AG09309 (cell line): ENCODE results near the gene TEX261.

ENCODE experiments used
- DNase-seq: peaks from one replicate; pipeline ENCODE4 v3.0.0-alpha.2; 2010; ENCODE audit warnings: low read depth
- H3K4me3 ChIP-seq: 2 replicates; pipeline ENCODE4 v1.5.1; 2011; ENCODE audit warnings: mild to moderate bottlenecking, low read depth, low read length, moderate library complexity; ENCODE audit not compliant: control insufficient read depth
- CTCF ChIP-seq: IDR thresholded peaks from 2 replicates; pipeline ENCODE4 v1.5.1; 2011; ENCODE audit warnings: mild to moderate bottlenecking, low read depth, low read length, inconsistent platforms; ENCODE audit not compliant: insufficient read depth, control insufficient read depth; ENCODE audit errors: missing control alignments

The TEX261 gene

DNA sequence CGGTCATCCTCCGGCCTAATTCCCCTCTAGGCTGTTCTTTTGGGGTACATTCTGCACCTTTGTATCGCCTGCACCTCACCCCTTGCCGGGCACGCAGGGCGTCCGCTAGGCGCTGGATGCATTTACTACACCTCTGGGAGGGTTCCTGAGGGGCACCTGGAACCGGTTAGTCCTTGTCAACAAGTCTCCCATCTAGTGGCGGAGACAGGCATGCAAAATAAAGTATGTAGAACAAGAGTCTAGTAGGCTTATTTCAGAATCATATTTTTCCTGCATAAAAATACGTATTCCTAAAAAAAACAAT lies 705 bp upstream of the TEX261 start:
- peak overlapping the region; percentile 78 for H3K4me3 ChIP-seq
- TF ChIP-seq CTCF: no peak
- no peak for DNase-seq

- peak overlapping the region; percentile 78 for H3K4me3 ChIP-seq
- DNase-seq: no peak
Measured at GRCh38 chr2:70994009-70994698, 519 bp downstream of the TEX261 start.

GRCh38 chr2:70992945-70993853 lies 1.5 kb downstream of the TEX261 start:
- no peak for TF ChIP-seq CTCF
- DNase-seq: no peak
- H3K4me3 ChIP-seq: peak overlapping the region; percentile 78

More at GRCh38 chr2:70994009-70994698, 519 bp downstream of the TEX261 start:
- TF ChIP-seq CTCF: no peak

DNA sequence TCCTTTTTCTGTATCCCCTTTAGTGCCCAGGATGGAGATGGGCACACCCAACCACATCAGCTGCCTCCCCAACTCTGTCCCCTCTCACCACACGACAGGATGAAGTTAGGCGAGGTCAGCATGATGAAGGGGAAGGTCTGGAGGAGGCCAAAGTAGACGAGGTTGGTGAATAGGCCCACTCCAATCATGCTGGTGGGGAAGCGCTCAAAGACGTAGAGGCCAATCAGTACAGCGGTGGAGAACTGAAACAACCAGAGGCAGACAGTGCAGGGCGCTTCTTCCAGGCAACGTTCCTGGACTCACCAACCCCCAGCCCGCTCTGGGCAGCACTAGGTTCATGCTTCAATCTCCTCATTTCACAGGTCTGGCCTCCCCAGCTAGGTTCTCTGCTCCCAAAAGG lies 2.9 kb downstream of the TEX261 start:
- no peak overlapping the region for H3K4me3 ChIP-seq
- DNase-seq: no peak
- no peak for TF ChIP-seq CTCF

DNA sequence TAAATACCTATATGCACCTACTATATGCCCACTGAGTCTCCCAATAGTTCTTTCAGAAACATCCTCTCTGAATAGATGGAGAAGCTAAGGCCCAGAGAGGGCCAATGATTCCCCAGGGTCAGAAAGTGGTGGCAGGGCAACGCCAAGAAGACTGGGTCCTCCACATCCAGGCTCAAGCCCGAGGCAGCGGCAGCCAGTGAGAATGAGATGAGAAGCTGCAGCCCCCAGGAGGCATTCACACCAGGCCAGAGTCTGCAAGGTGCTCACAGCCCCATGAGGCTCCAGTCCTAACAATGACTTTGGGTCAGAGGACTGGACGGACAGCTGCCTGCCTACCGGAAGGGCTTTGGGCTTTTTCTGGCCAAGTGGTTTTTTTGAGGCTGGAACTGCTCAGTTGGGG lies 3.5 kb downstream of the TEX261 start:
- no peak overlapping the region for H3K4me3 ChIP-seq
- no peak for DNase-seq
- no peak for TF ChIP-seq CTCF

- no peak overlapping the region for H3K4me3 ChIP-seq
- TF ChIP-seq CTCF: no peak
- DNase-seq: no peak
Measured at GRCh38 chr2:70990216-70990615, 4.5 kb downstream of the TEX261 start.
